GM18867 (cell line): ENCODE data around the gene NSDHL.

Experiments used
- ATAC-seq: cut with Tn5 transposase; IDR thresholded peaks from one replicate; pipeline ENCODE4 v1.9.1; 2021; ENCODE audit warnings: mild to moderate bottlenecking, moderate library complexity; ENCODE audit not compliant: unreplicated experiment

The NSDHL gene

GRCh38 chrX:152843852-152844251 lies 13.0 kb downstream of the NSDHL start:
- ATAC-seq: no peak

- no peak for ATAC-seq
Observed at GRCh38 chrX:152844256-152844655, 13.4 kb downstream of the NSDHL start.

- no peak for ATAC-seq
Observed at GRCh38 chrX:152845618-152846240, 14.9 kb downstream of the NSDHL start.

GRCh38 chrX:152847281-152847680 lies 16.4 kb downstream of the NSDHL start:
- no peak for ATAC-seq

- no peak for ATAC-seq
Observed at GRCh38 chrX:152850465-152850864, 19.6 kb downstream of the NSDHL start.

GRCh38 chrX:152853986-152854385 lies 23.1 kb downstream of the NSDHL start:
- ATAC-seq: no peak

- ATAC-seq: no peak
Observed at GRCh38 chrX:152861116-152861515, 30.3 kb downstream of the NSDHL start.

GRCh38 chrX:152861826-152862225 lies 31.0 kb downstream of the NSDHL start:
- ATAC-seq: no peak

GRCh38 chrX:152865232-152865920 lies 34.5 kb downstream of the NSDHL start:
- no peak for ATAC-seq

- ATAC-seq: no peak
Observed at GRCh38 chrX:152866386-152866785, 35.5 kb downstream of the NSDHL start.

GRCh38 chrX:152869972-152870371 lies 39.1 kb downstream of the NSDHL start:
- ATAC-seq: no peak

GRCh38 chrX:152871260-152871659 lies 40.4 kb downstream of the NSDHL start:
- no peak for ATAC-seq

GRCh38 chrX:152872522-152872921 lies 41.7 kb downstream of the NSDHL start:
- ATAC-seq: no peak

- no peak for ATAC-seq
Observed at GRCh38 chrX:152873361-152873760, 42.5 kb downstream of the NSDHL start.

GRCh38 chrX:152876931-152877840 lies 46.3 kb downstream of the NSDHL start:
- ATAC-seq: no peak

GRCh38 chrX:152878976-152879755 lies 48.3 kb downstream of the NSDHL start:
- ATAC-seq: no peak

- ATAC-seq: no peak
Observed at GRCh38 chrX:152881289-152881688, 50.4 kb downstream of the NSDHL start.

- ATAC-seq: no peak
Observed at GRCh38 chrX:152884171-152884570, 53.3 kb downstream of the NSDHL start.

- no peak for ATAC-seq
Observed at GRCh38 chrX:152886716-152887115, 55.9 kb downstream of the NSDHL start.

GRCh38 chrX:152892499-152892898 lies 61.6 kb downstream of the NSDHL start:
- ATAC-seq: no peak
